ENCODE data around the gene S100P.

DNA sequence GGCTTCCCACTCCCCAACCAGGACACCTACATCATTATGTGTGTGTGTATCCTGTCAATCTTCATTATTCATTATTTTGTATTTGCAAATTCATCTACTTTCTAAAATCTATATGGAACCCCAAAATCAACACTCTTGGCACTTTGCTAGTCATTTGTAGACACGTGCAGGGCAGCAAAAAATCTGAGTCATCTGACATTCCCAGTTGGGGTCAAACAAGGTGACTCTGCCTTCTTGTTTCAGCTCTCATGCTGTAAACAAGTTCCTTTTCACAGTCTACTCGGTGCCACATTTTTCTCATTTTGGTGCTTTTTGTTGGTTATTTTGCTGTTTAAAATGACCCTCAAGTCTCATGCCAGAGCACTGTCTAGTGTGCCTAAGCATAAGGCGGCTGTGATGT, 10.1 kb downstream of the S100P start:
- TF ChIP-seq, protein P1, sequence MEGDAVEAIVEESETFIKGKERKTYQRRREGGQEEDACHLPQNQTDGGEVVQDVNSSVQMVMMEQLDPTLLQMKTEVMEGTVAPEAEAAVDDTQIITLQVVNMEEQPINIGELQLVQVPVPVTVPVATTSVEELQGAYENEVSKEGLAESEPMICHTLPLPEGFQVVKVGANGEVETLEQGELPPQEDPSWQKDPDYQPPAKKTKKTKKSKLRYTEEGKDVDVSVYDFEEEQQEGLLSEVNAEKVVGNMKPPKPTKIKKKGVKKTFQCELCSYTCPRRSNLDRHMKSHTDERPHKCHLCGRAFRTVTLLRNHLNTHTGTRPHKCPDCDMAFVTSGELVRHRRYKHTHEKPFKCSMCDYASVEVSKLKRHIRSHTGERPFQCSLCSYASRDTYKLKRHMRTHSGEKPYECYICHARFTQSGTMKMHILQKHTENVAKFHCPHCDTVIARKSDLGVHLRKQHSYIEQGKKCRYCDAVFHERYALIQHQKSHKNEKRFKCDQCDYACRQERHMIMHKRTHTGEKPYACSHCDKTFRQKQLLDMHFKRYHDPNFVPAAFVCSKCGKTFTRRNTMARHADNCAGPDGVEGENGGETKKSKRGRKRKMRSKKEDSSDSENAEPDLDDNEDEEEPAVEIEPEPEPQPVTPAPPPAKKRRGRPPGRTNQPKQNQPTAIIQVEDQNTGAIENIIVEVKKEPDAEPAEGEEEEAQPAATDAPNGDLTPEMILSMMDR (IDR thresholded peaks at IDR 0.05): no peak
- no peak for TF ChIP-seq EZH2 (IDR thresholded peaks at IDR 0.05)

Measured in neural progenitor cell (in vitro differentiated cells).